SU-DHL-6 (cell line): ENCODE results near the gene GPRC5D.

ENCODE experiments used
- H2AFZ ChIP-seq: fragments of 200-600 bp; sonication (generic); 2 replicates; pipeline ENCODE4 v1.6.1; 2014; ENCODE audit warnings: low read depth, mild to moderate bottlenecking, moderate library complexity, mixed read lengths, antibody characterized with exemption, low read length; ENCODE audit not compliant: severe bottlenecking
- H3F3A ChIP-seq: fragments of 200-600 bp; shearing (Covaris generic); 2 replicates; pipeline ENCODE4 v1.6.0; 2016; ENCODE audit warnings: antibody characterized with exemption, mild to moderate bottlenecking; ENCODE audit not compliant: insufficient read depth
- H3K27ac ChIP-seq: fragments of 200-600 bp; sonication (generic); 2 replicates; pipeline ENCODE4 v1.5.1; 2016; ENCODE audit warnings: low read depth, mild to moderate bottlenecking, low read length, moderate library complexity, mixed read lengths
- H3K27me3 ChIP-seq: fragments of 200-600 bp; sonication (generic), shearing (Covaris generic); 2 replicates; pipeline ENCODE4 v1.6.0; 2014; ENCODE audit warnings: mild to moderate bottlenecking, low read length
- H3K36me3 ChIP-seq: fragments of 200-600 bp; sonication (generic); 2 replicates; pipeline ENCODE4 v1.6.1; 2014; ENCODE audit warnings: mild to moderate bottlenecking, low read length, mixed read lengths
- H3K4me2 ChIP-seq: fragments of 300-600, 200-600 bp; shearing (Covaris generic), sonication (generic); 2 replicates; pipeline ENCODE4 v1.6.0; 2014; ENCODE audit warnings: low read length, low read depth, mild to moderate bottlenecking; ENCODE audit not compliant: poor library complexity, severe bottlenecking
- H3K4me3 ChIP-seq: fragments of 200-600 bp; sonication (generic); 2 replicates; pipeline ENCODE4 v1.5.1; 2014; ENCODE audit warnings: antibody characterized with exemption, low read length, mild to moderate bottlenecking, mixed read lengths; ENCODE audit not compliant: insufficient read depth, poor library complexity, severe bottlenecking
- H3K79me2 ChIP-seq: fragments of 200-600 bp; sonication (generic); 2 replicates; pipeline ENCODE4 v1.6.1; 2014; ENCODE audit warnings: mild to moderate bottlenecking, low read length, moderate library complexity; ENCODE audit not compliant: insufficient read depth
- H3K9ac ChIP-seq: fragments of 200-600 bp; sonication (generic); 2 replicates; pipeline ENCODE4 v1.7.0; 2014; ENCODE audit warnings: mild to moderate bottlenecking, low read length
- H3K9me2 ChIP-seq: fragments of 200-600 bp; sonication (generic); replicated peaks from 2 replicates; pipeline ENCODE4 v1.6.1; 2014; ENCODE audit warnings: low read length; ENCODE audit not compliant: insufficient read depth
- H3K9me3 ChIP-seq: fragments of 200-600 bp; sonication (generic); 2 replicates; pipeline ENCODE4 v1.6.1; 2014; ENCODE audit warnings: low read length, mixed read lengths; ENCODE audit not compliant: insufficient read depth
- H4K20me1 ChIP-seq: fragments of 200-600 bp; sonication (generic); 2 replicates; pipeline ENCODE4 v1.6.1; 2014; ENCODE audit warnings: low read depth, mild to moderate bottlenecking, antibody characterized with exemption, low read length, moderate library complexity, mixed read lengths
- EZH2phosphoT487 ChIP-seq: fragments of 200-600 bp; sonication (generic), shearing (Covaris generic); conservative IDR thresholded peaks from 2 replicates; pipeline ENCODE4 v1.6.1; 2018; ENCODE audit warnings: mild to moderate bottlenecking, antibody characterized with exemption, low read length, moderate library complexity, mixed read lengths
- TF ChIP-seq, protein P1 (sequence below): fragments of 200-600 bp; sonication (generic); IDR thresholded peaks from one replicate; pipeline ENCODE4 v1.5.1; 2017; ENCODE audit warnings: antibody characterized with exemption, mild to moderate bottlenecking, low read length, moderate library complexity; ENCODE audit not compliant: insufficient read depth, poor library complexity, severe bottlenecking

The GPRC5D gene

DNA sequence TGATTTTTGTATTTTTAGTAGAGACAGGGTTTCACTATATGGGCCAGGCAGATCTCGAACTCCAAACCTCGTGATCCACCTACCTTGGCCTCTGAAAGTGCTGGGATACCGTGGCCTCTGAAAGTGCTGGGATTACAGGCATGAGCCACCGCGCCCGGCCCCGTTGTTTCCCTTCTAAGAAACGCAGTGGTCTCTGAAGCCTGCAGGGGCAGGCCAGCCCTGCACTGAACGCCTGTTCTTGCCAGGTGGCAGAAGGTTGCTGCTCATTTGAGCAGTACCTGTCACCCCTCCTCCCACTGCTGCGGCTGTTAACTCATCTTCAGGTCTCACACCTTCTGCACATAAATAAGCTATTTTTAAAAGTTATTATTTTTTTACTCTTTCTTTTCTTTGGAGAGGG is 36.3 kb downstream of the GPRC5D start:
- H3F3A ChIP-seq: no peaks in the 10 kb centered on the region
- H3K79me2 ChIP-seq: no peaks in the 10 kb centered on the region
- TF ChIP-seq EZH2phosphoT487: no peak
- TF ChIP-seq, protein P1, sequence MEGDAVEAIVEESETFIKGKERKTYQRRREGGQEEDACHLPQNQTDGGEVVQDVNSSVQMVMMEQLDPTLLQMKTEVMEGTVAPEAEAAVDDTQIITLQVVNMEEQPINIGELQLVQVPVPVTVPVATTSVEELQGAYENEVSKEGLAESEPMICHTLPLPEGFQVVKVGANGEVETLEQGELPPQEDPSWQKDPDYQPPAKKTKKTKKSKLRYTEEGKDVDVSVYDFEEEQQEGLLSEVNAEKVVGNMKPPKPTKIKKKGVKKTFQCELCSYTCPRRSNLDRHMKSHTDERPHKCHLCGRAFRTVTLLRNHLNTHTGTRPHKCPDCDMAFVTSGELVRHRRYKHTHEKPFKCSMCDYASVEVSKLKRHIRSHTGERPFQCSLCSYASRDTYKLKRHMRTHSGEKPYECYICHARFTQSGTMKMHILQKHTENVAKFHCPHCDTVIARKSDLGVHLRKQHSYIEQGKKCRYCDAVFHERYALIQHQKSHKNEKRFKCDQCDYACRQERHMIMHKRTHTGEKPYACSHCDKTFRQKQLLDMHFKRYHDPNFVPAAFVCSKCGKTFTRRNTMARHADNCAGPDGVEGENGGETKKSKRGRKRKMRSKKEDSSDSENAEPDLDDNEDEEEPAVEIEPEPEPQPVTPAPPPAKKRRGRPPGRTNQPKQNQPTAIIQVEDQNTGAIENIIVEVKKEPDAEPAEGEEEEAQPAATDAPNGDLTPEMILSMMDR: no peak
- no peak overlapping the region for H3K27ac ChIP-seq
- no peaks in the 10 kb centered on the region for H3K36me3 ChIP-seq
- H3K9me3 ChIP-seq: no peaks in the 10 kb centered on the region
- H3K4me3 ChIP-seq: no peak overlapping the region
- no peaks in the 10 kb centered on the region for H3K9me2 ChIP-seq
- H4K20me1 ChIP-seq: no peaks in the 10 kb centered on the region
- no peak overlapping the region for H3K4me2 ChIP-seq
- no peak overlapping the region for H2AFZ ChIP-seq
- H3K27me3 ChIP-seq: no peaks in the 10 kb centered on the region
- H3K9ac ChIP-seq: no peak overlapping the region

- Histone ChIP-seq H3K4me3 (no peak overlapping the region), H3F3A (no peaks in the 10 kb centered on the region), H3K9ac (no peak overlapping the region), H3K4me2 (no peak overlapping the region), H3K9me3 (no peaks in the 10 kb centered on the region), H3K79me2 (no peaks in the 10 kb centered on the region), H4K20me1 (no peaks in the 10 kb centered on the region), H3K27ac (no peak overlapping the region), H2AFZ (no peak overlapping the region), H3K36me3 (no peaks in the 10 kb centered on the region), H3K9me2 (no peaks in the 10 kb centered on the region), H3K27me3 (no peaks in the 10 kb centered on the region)
- TF ChIP-seq, protein P1: no peak
- no peak for TF ChIP-seq EZH2phosphoT487
These were observed 39.3 kb downstream of the GPRC5D start for GRCh38 chr12:12912711-12913110.

DNA sequence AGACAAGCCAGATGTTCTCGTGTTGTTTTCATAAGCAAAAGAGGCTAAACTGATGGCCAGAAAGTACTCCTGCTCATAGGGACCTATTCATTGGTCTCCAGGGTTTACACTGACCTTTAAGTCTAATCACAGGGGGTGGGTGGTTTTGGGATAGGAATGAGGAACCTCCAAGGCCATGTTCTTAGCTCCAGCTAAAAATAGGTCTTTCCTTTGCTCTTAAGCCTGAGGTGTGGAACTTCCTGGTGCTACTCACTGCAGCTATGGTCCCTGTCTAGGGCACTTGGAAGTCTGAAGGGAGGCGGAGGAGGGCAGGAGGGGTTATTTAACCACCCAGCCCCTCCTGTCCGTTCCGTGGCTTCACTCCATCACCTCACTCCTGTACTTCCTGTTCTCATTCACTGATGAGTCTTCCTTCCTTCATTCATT is 42.0 kb downstream of the GPRC5D start:
- H3K36me3 ChIP-seq: no peaks in the 10 kb centered on the region
- H3K27ac ChIP-seq: no peak overlapping the region
- no peaks in the 10 kb centered on the region for H4K20me1 ChIP-seq
- no peak overlapping the region for H3K4me3 ChIP-seq
- H3K4me2 ChIP-seq: no peak overlapping the region
- no peaks in the 10 kb centered on the region for H3F3A ChIP-seq
- TF ChIP-seq, protein P1: no peak
- no peak for TF ChIP-seq EZH2phosphoT487
- no peak overlapping the region for H3K9ac ChIP-seq
- H2AFZ ChIP-seq: no peak overlapping the region
- no peaks in the 10 kb centered on the region for H3K79me2 ChIP-seq
- H3K9me3 ChIP-seq: no peaks in the 10 kb centered on the region
- no peaks in the 10 kb centered on the region for H3K9me2 ChIP-seq
- no peaks in the 10 kb centered on the region for H3K27me3 ChIP-seq
